HG03060 (cell line): Measurements from ENCODE around the gene ZEB2.

Source experiments
- ATAC-seq: cut with Tn5 transposase; IDR thresholded peaks from one replicate; pipeline ENCODE4 v1.9.1; 2021; ENCODE audit warnings: low read depth, moderate number of reproducible peaks; ENCODE audit not compliant: unreplicated experiment

ZEB2 gene

DNA sequence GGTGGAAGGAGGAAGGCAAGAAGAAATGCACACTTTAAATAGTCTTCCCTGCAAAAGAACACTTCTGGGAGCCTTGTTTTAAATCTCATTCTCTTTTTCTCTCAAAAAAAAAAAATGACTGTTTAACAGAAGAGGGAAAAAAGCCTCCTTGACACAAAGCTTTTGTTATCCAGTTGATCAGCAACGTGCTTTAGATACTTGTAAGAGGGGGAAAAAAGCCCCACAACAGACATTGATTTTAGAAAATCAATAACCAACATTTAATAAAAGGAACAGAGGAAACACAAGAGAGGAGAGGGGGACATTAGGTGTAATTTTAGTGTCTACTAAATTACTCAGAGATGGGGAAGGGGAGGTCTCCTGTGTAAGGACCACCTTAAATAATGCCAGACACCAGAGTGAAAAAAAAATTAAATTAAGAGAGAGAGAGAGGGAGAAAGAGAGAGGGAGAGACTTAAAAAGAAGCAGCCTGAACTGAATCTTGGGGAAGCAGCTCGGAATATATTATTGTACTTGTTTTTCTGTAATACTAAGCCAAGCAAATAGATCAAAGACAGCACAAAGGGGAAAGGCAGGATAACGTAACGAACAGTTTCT is 4.7 kb downstream of the ZEB2 start:
- no peak for ATAC-seq

GRCh38 chr2:144514616-144515091 is 5.3 kb downstream of the ZEB2 start:
- ATAC-seq = no peak

GRCh38 chr2:144513388-144514101 is 6.4 kb downstream of the ZEB2 start:
- ATAC-seq = no peak

- no peak for ATAC-seq
Observed at GRCh38 chr2:144512891-144513351, 7.0 kb downstream of the ZEB2 start.

GRCh38 chr2:144512470-144512869 is 7.4 kb downstream of the ZEB2 start:
- no peak for ATAC-seq

DNA sequence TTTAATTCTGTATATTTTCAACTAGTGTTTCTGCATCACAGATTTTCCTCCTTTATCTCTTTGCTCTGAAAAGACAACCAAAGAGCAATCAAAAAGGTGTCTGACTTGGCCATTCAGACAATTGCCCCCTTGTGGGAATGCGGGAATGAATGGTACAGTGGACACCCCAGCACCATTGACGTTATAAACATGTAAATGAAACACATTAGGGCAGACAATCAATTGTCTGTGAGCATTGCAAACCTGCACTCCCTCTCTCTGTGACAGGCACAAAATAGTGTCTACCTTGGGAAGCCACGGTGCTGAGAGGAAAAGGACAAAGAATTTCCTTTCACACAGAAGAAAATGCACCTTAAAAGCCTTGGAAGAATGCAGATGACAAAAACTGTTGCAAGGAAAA is 8.0 kb downstream of the ZEB2 start:
- no peak for ATAC-seq

- no peak for ATAC-seq
Observed at GRCh38 chr2:144511226-144511810, 8.6 kb downstream of the ZEB2 start.

DNA sequence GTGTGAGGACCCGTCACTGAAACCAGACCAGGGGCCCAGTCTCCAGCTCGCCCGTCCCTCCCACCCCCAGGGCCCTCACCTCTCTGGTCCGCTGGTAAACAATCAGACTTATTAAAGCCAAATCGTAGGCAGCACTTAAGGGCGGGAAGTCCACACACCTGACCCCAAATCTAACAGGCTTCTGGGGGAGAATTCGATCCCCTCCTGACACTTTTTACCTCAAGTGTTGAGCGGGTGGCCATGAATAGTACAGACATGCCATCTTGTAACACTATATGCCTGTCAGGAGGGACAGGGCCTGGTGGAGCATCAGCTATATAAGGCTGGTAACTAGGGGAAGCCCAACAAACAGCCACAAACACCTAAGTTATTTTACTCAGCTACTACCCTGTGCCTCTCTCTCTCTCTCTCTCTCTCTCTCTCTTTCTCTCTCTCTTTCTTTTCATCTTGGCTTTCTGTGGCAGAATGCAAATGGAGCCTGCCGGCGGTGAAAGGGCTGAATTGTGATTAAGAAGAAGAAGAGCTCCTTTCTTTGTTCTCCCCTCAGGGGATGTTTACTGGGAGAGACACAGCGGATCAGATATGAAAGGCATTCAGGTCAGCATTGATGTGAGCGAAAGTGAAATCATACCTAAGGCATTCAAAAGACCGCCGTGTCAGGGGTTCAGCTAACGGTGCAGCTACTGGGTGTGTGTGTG is 9.5 kb downstream of the ZEB2 start:
- peak; percentile 47 for ATAC-seq

GRCh38 chr2:144509879-144510221 is 10.1 kb downstream of the ZEB2 start:
- ATAC-seq = no peak

DNA sequence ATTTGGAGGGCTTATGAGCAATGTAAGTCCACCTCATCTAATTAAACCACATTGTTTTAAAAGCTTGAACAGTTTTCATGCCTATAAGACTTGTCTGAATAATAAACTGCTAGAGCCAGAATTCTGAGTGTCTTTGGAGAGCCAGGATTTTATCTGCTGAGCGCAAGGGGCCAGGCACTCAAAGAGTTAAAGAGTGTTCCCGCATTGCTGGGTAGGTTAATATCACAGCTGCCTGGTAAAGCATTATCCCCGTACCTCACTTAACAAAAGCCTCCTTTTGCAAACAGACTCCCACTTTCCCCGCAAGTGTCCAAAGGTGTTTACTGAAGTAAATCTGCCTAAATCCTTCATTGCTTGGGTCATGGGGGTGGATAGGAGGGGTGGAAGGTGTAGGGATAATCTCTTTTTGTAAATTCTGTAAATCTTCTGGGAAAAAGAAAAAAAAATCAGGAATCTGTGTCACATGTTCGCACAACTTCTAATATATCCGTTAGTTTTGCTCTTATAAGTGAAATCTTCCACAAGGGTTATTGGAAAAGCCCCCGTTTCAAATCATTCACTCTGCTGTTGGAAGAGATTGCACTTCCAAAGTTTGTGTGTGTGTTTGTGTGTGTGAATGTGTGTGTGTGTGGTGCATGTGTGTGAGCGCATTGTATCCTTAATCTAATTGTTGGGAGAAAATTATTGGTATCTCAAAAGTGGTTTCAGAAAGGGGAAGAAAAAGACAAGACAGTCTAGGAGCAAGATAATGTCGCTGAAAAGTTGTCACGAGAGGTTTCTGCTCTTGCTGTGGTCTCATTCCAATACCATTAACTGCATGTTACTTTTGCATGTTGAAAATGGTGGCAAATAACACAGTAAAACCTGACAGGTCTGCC is 10.7 kb downstream of the ZEB2 start:
- ATAC-seq = no peak

DNA sequence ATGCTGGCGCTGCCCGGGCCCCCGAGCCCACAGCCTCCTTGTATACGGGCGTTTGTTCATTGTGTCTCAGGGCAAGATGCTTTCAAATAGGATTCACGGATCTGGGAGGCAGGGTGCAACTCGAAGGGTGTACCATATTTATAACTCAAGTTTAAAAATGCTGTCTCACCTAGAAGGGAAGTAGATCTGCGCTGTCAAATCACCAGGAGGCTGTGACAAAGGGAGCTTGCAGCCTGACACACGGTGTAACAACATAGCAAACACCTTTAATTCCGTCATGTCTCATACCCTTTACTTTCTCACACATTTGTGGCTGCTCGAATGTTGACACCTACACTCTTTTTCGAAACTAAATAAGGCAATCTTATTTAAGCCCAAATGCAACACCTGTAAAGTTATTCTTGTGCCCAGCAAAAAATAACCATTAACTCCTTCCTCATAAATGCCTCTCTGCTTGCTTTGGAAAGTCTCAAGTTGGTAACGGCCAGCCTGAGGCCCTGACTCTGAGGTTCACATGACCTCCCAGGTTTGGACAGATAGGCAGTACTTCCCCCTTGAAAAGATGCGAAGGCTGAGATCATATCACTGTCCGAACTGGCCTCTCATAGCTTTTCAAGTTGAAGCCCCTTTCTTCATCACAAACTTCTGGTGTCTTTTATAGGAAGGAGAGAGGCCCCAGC is 11.6 kb downstream of the ZEB2 start:
- no peak for ATAC-seq

GRCh38 chr2:144507441-144508171 is 12.3 kb downstream of the ZEB2 start:
- ATAC-seq = no peak

GRCh38 chr2:144505245-144505831 is 14.6 kb downstream of the ZEB2 start:
- ATAC-seq = no peak

GRCh38 chr2:144504218-144504641 is 15.7 kb downstream of the ZEB2 start:
- no peak for ATAC-seq

GRCh38 chr2:144503242-144503641 is 16.7 kb downstream of the ZEB2 start:
- no peak for ATAC-seq

DNA sequence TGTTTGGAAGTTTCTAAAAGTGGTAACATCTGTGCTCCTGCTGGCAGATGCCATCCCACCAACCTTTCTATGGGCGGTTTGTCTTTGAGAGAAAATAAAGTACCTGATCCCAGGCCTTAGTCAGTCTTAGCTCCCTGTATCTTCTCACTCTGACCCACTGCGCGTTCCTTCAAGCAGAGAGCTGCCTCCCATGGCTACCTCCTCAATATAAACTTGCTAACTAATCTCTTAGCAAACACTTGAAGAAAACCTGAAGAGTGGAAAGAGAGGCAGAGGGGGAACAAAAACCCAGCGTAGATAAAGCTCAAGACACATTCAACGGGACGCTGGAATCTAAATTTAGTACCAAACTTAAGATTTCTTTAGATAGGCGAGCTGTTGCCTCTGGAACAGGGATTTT is 17.6 kb downstream of the ZEB2 start:
- no peak for ATAC-seq

DNA sequence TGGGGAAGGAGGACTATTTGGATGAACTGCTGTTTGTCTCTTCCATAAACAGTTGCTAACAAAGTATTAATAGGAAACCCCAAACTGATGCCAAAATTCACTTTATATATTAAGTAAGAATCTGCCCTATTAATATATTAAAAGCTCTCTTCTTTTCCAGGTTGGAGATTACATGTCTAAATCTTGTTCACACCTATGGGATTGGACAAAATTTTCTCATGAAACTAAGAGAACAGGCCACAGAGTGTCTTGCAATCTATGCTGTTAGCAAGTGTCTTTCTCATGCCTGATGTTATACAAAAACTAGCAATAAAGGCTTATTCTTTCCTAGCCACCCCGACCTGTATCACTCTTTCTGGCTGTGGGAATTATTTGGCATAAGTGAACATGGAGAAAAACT is 18.3 kb downstream of the ZEB2 start:
- ATAC-seq = no peak

DNA sequence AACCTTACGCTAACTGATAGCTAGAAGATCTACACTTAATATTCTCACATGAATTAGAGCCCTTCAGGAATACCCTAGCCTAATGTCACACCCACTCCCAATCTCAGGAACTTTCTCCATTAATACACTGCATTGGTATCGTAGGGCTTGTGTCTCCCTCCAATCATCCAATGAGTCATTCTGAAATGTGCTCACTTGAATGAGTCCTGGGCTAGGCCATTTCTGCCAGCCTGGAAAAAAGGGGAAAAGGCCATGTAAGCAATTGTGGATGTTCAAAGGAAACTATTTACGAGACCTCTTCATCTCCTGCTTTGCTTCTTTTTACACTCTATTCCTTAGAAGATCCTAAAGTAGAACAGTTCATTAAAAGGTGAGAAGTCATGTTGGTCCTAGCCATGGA is 18.8 kb downstream of the ZEB2 start:
- ATAC-seq = no peak

- ATAC-seq = no peak
Observed at GRCh38 chr2:144500563-144500962, 19.4 kb downstream of the ZEB2 start.
